SK-N-SH treated with all-trans-retinoic acid at 6 μM for 48 hours (cell line): ENCODE data around the gene LRBA.

Experiments used
- ATAC-seq: fragments of 200-7000 bp; cut with Tn5 transposase; 3 replicates; pipeline ENCODE4 v1.9.1; 2020; ENCODE audit warnings: mild to moderate bottlenecking, moderate library complexity
- ARNTL ChIP-seq: fragments of 450-650 bp; formaldehyde crosslinking; IDR thresholded peaks from 2 replicates; pipeline ENCODE4 v1.5.0; 2020; ENCODE audit warnings: low read depth, mild to moderate bottlenecking, moderate library complexity, borderline replicate concordance
- BACH2 ChIP-seq: fragments of 250-450 bp; sonication (Bioruptor Pico); IDR thresholded peaks from 2 replicates; pipeline ENCODE4 v1.9.0; 2021; ENCODE audit warnings: mild to moderate bottlenecking, borderline replicate concordance
- CREB5 ChIP-seq: fragments of 250-450 bp; sonication (Bioruptor Pico); IDR thresholded peaks from 2 replicates; pipeline ENCODE4 v1.5.1; 2020; ENCODE audit warnings: low read depth, mild to moderate bottlenecking, moderate library complexity
- CSDC2 ChIP-seq: fragments of 250-450 bp; sonication (Bioruptor Pico); IDR thresholded peaks from 2 replicates; pipeline ENCODE4 v1.5.0; 2020; ENCODE audit warnings: mild to moderate bottlenecking, moderate library complexity
- CSRNP3 ChIP-seq: fragments of 250-450 bp; sonication (Bioruptor Pico); IDR thresholded peaks from 2 replicates; pipeline ENCODE4 v1.5.1; 2021; ENCODE audit warnings: mild to moderate bottlenecking, moderate library complexity
- ESRRG ChIP-seq: fragments of 250-450 bp; sonication (Bioruptor Pico); IDR thresholded peaks from 2 replicates; pipeline ENCODE4 v1.6.1; 2021; ENCODE audit warnings: mild to moderate bottlenecking
- GLIS3 ChIP-seq: fragments of 250-450 bp; sonication (Bioruptor Pico); IDR thresholded peaks from 2 replicates; pipeline ENCODE4 v1.5.0; 2020; ENCODE audit warnings: mild to moderate bottlenecking, moderate library complexity
- ISL1 ChIP-seq: fragments of 250-450 bp; sonication (Bioruptor Pico); IDR thresholded peaks from 2 replicates; pipeline ENCODE4 v2.1.2; 2022; ENCODE audit warnings: mild to moderate bottlenecking, moderate library complexity
- OSR1 ChIP-seq: fragments of 250-450 bp; sonication (Bioruptor Pico); IDR thresholded peaks from 2 replicates; pipeline ENCODE4 v1.8.0; 2022; ENCODE audit warnings: moderate library complexity, mild to moderate bottlenecking, inconsistent platforms
- PATZ1 ChIP-seq: fragments of 250-450 bp; sonication (Bioruptor Pico); IDR thresholded peaks from 2 replicates; pipeline ENCODE4 v1.8.0; 2020; ENCODE audit warnings: mild to moderate bottlenecking, moderate library complexity, borderline replicate concordance
- POU6F1 ChIP-seq: fragments of 250-450 bp; sonication (Bioruptor Pico); IDR thresholded peaks from 2 replicates; pipeline ENCODE4 v1.8.0; 2021; ENCODE audit warnings: low read depth, mild to moderate bottlenecking, moderate library complexity, borderline replicate concordance
- PPARA ChIP-seq: fragments of 250-450 bp; sonication (Bioruptor Pico); IDR thresholded peaks from 2 replicates; pipeline ENCODE4 v1.5.0; 2020; ENCODE audit warnings: mild to moderate bottlenecking, borderline replicate concordance
- RARB ChIP-seq: fragments of 250-450 bp; sonication (Bioruptor Pico); IDR thresholded peaks from 2 replicates; pipeline ENCODE4 v1.8.0; 2021; ENCODE audit warnings: mild to moderate bottlenecking, moderate library complexity
- SNAI2 ChIP-seq: fragments of 250-450 bp; sonication (Bioruptor Pico); IDR thresholded peaks from 2 replicates; pipeline ENCODE4 v1.5.0; 2020; ENCODE audit warnings: mild to moderate bottlenecking, moderate library complexity
- TOX ChIP-seq: fragments of 250-450 bp; sonication (Bioruptor Pico); IDR thresholded peaks from 2 replicates; pipeline ENCODE4 v1.8.0; 2021; ENCODE audit warnings: mild to moderate bottlenecking, moderate library complexity, borderline replicate concordance
- TSHZ2 ChIP-seq: fragments of 250-450 bp; sonication (Bioruptor Pico); IDR thresholded peaks from 2 replicates; pipeline ENCODE4 v1.5.0; 2020; ENCODE audit warnings: mild to moderate bottlenecking, moderate library complexity
- ZC3H10 ChIP-seq: fragments of 250-450 bp; sonication (Bioruptor Pico); IDR thresholded peaks from 2 replicates; pipeline ENCODE4 v1.5.1; 2021; ENCODE audit warnings: mild to moderate bottlenecking, moderate library complexity
- ZFP3 ChIP-seq: fragments of 250-450 bp; sonication (Bioruptor Pico); IDR thresholded peaks from 2 replicates; pipeline ENCODE4 v1.5.0; 2020; ENCODE audit warnings: mild to moderate bottlenecking, moderate library complexity
- ZFP30 ChIP-seq: fragments of 450-650 bp; formaldehyde crosslinking; IDR thresholded peaks from 2 replicates; pipeline ENCODE4 v1.5.0; 2022; ENCODE audit warnings: mild to moderate bottlenecking, moderate library complexity
- ZNF565 ChIP-seq: fragments of 450-650 bp; formaldehyde crosslinking; conservative IDR thresholded peaks from 2 replicates; pipeline ENCODE4 v1.5.0; 2020; ENCODE audit warnings: low read depth, mild to moderate bottlenecking, moderate library complexity
- ZNF70 ChIP-seq: fragments of 450-650 bp; formaldehyde crosslinking; IDR thresholded peaks from 2 replicates; pipeline ENCODE4 v1.5.0; 2020; ENCODE audit warnings: mild to moderate bottlenecking, moderate library complexity
- ZNF8 ChIP-seq: fragments of 450-650 bp; formaldehyde crosslinking; IDR thresholded peaks from 2 replicates; pipeline ENCODE4 v1.5.0; 2020; ENCODE audit warnings: mild to moderate bottlenecking, moderate library complexity

Gene LRBA

GRCh38 chr4:150256841-150257730, 758.0 kb downstream of the LRBA start:
- no peak for ATAC-seq
- TF ChIP-seq ZNF565 (CRISPR knock-in tag) (no peak), ZFP3 (CRISPR knock-in tag) (no peak), CSDC2 (no peak), BACH2 (CRISPR knock-in tag) (no peak), ZC3H10 (CRISPR knock-in tag) (no peak), GLIS3 (CRISPR knock-in tag) (no peak), ARNTL (CRISPR knock-in tag) (no peak), ZNF8 (CRISPR knock-in tag) (no peak), TOX (CRISPR knock-in tag) (no peak), ZFP30 (CRISPR knock-in tag) (no peak), CREB5 (CRISPR knock-in tag) (no peak), ESRRG (CRISPR knock-in tag) (no peak), PPARA (CRISPR knock-in tag) (no peak), CSRNP3 (CRISPR knock-in tag) (no peak), SNAI2 (CRISPR knock-in tag) (no peak), TSHZ2 (CRISPR knock-in tag) (no peak), PATZ1 (CRISPR knock-in tag) (no peak)
- TF ChIP-seq, all 23 proteins: peak for 0

GRCh38 chr4:150256225-150256620, 758.9 kb downstream of the LRBA start:
- ATAC-seq, result no peak
- TF ChIP-seq ZC3H10 (CRISPR knock-in tag) (no peak), RARB (CRISPR knock-in tag) (no peak), PPARA (CRISPR knock-in tag) (no peak), ESRRG (CRISPR knock-in tag) (no peak), OSR1 (no peak), BACH2 (CRISPR knock-in tag) (no peak), CREB5 (CRISPR knock-in tag) (no peak), ZFP30 (CRISPR knock-in tag) (no peak), ZFP3 (CRISPR knock-in tag) (no peak), SNAI2 (CRISPR knock-in tag) (no peak), ZNF8 (CRISPR knock-in tag) (no peak), GLIS3 (CRISPR knock-in tag) (no peak), CSRNP3 (CRISPR knock-in tag) (no peak), TOX (CRISPR knock-in tag) (no peak), POU6F1 (CRISPR knock-in tag) (no peak), ISL1 (no peak), ZNF70 (no peak)
- TF ChIP-seq, all 23 proteins: peak for 0
